Stimulated activated naive B cell treated with anti-CD40 and anti-IgM and Interleukin-4, amounts not matched to agents 10 μg/mL and 1 μg/mL and 100 μg/mL, for 72 hours (primary cell): Measurements from ENCODE around the gene DYNC1I1.
A peak's percentile ranks its signal among the peaks of the same experiment; 100 is the strongest.

Experiments
- ATAC-seq, 2 donors: fragments of 150-1000 bp; cut with Tn5 transposase; replicated peaks; 2 replicates each; pipeline ENCODE4 v1.10.0; 2021; ENCODE audit warnings: moderate library complexity in 1 of 2
- DNase-seq: peaks from one replicate; pipeline ENCODE4 v3.0.0; 2021
- H3K27ac Mint-ChIP-seq: one replicate; pipeline ENCODE4 v1.8.0; 2022; ENCODE audit warnings: mild to moderate bottlenecking, mixed read lengths
- H3K27me3 Mint-ChIP-seq, 2 donors: one replicate each; pipeline ENCODE4 v1.8.0; 2022; ENCODE audit warnings: mixed read lengths in 2 of 2
- H3K36me3 Mint-ChIP-seq, 2 donors: one replicate each; pipeline ENCODE4 v1.8.0; 2022; ENCODE audit warnings: mixed read lengths in 2 of 2, mild to moderate bottlenecking in 1 of 2
- H3K4me1 Mint-ChIP-seq, 2 donors: one replicate each; pipeline ENCODE4 v1.8.0; 2022; ENCODE audit warnings: mixed read lengths in 2 of 2, mild to moderate bottlenecking in 1 of 2
- H3K4me3 Mint-ChIP-seq, 2 donors: one replicate each; pipeline ENCODE4 v1.8.0; 2022; ENCODE audit warnings: mild to moderate bottlenecking in 2 of 2, mixed read lengths in 2 of 2, moderate library complexity in 1 of 2
- H3K9me3 Mint-ChIP-seq, 2 donors: one replicate each; pipeline ENCODE4 v1.8.0; 2022; ENCODE audit warnings: mixed read lengths in 2 of 2, mild to moderate bottlenecking in 1 of 2

DYNC1I1 gene

DNA sequence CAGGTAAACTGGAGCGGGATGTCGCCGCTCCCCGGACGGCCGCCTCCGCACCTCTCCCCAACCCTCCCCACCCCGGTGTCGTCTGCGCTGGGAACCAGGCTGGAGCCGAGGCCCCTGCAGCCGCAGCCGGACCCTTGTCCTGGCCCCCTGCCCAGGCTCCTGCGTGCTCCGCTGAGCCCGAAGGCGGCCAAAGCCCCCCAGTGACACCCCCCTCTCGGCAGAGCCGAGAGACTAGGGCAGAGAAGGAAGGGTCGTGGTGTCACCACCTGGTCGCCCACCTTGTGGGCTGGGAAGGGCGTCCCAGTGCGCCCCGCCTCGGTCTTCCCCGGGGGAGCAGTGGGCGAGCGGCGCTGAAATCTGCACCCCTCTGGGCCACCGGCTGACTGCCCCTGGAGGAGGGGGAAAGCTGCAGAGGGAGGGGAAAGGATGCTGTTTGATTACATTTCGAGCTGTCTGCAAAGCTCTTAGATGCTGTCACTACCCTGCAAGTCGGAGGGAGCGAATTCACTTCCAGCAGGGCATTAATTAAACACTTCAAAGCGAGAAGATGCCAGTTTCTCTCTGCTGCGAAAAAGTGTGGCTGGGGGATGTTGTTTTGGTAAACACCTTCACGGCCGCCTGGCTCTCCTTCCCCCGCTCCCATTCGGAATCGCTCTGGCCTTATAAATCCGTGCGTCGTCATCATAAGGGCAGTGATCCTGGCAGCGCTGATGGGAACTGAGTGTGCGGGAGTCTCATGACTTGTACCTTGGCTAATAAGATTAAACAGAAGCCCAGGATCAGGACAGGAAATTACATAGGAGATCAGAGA is 622 bp downstream of the DYNC1I1 start:
- DNase-seq (no peak), ATAC-seq (peak; percentile 15)
- H3K36me3 Mint-ChIP-seq, result no peaks in the 10 kb centered on the region
- H3K4me1 Mint-ChIP-seq, result peaks cover 2 to 17% of the 10 kb centered on the region in 2 donors
- no peaks in the 10 kb centered on the region for H3K9me3 Mint-ChIP-seq
- no peak overlapping the region for H3K27ac Mint-ChIP-seq
- peak overlapping the region; percentile 82 to 85 for H3K4me3 Mint-ChIP-seq
- H3K27me3 Mint-ChIP-seq, result peaks cover 21 to 28% of the 10 kb centered on the region in 2 donors

GRCh38 chr7:95776561-95777185 is 4.3 kb downstream of the DYNC1I1 start:
- Mint-ChIP-seq H3K4me1 (peaks cover 2 to 17% of the 10 kb centered on the region in 2 donors), H3K36me3 (no peaks in the 10 kb centered on the region), H3K4me3 (no peak overlapping the region), H3K9me3 (no peaks in the 10 kb centered on the region), H3K27ac (no peak overlapping the region), H3K27me3 (peaks cover 24% of the 10 kb centered on the region in 2 donors)
- DNase-seq (no peak), ATAC-seq (no peak)

DNA sequence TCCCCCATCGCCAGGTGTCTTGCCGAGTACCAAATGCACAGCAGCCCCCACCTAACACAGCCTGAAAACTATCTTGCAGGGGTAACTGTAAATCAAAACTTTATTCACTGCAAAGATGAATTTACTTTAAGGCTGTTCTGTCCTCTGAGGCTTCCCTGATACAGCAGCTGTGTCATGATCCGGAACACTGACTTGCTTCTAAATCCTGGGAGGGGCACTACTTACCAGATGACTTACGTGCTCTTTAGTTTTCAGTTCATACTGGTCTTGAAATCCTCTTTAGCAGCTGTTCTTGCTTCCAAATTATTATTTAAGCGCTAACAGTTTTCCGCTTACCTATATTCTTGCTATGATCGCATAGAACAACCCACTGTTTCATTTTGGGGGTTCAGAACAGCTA is 4.9 kb downstream of the DYNC1I1 start:
- DNase-seq, result no peak
- Mint-ChIP-seq H3K4me1 (peaks cover under 1 to 14% of the 10 kb centered on the region in 2 donors), H3K4me3 (no peak overlapping the region), H3K27me3 (peaks cover 18 to 20% of the 10 kb centered on the region in 2 donors), H3K9me3 (no peaks in the 10 kb centered on the region), H3K27ac (no peak overlapping the region), H3K36me3 (no peaks in the 10 kb centered on the region)
- ATAC-seq, result no peak

DNA sequence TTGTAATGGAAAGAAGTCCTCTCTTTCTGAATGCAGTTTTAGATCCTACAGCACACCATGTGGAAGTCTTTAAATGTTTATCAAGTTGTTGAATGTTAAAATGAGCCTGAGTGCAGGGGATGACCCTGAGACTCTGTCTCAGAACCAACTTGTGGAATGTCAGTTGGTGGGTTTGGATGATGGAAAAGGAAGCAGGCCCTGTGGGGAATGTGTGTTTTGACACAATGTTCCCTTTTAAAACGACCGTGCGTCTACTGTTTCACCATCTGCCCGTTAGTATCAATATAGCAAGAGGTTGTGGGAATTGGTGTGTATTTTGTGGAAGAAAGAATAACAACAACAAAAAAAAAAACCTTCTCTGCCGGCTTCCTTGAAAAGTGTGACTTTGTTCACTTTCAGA is 8.3 kb downstream of the DYNC1I1 start:
- peaks cover 6 to 15% of the 10 kb centered on the region in 2 donors for H3K27me3 Mint-ChIP-seq
- H3K4me3 Mint-ChIP-seq, result no peak overlapping the region
- no peak overlapping the region for H3K27ac Mint-ChIP-seq
- no peaks in the 10 kb centered on the region for H3K4me1 Mint-ChIP-seq
- no peaks in the 10 kb centered on the region for H3K9me3 Mint-ChIP-seq
- DNase-seq, result no peak
- H3K36me3 Mint-ChIP-seq, result no peaks in the 10 kb centered on the region
- ATAC-seq, result no peak

GRCh38 chr7:95781961-95782586 is 9.7 kb downstream of the DYNC1I1 start:
- no peak for ATAC-seq
- no peak overlapping the region for H3K4me3 Mint-ChIP-seq

GRCh38 chr7:95784796-95785195 is 12.4 kb downstream of the DYNC1I1 start:
- no peaks in the 10 kb centered on the region for H3K36me3 Mint-ChIP-seq
- no peak for ATAC-seq
- DNase-seq, result no peak
- H3K4me1 Mint-ChIP-seq, result no peaks in the 10 kb centered on the region
- H3K27ac Mint-ChIP-seq, result no peak overlapping the region
- H3K4me3 Mint-ChIP-seq, result no peak overlapping the region
- peaks cover 0 to 4% of the 10 kb centered on the region in 2 donors for H3K9me3 Mint-ChIP-seq
- peaks cover 24 to 37% of the 10 kb centered on the region in 2 donors for H3K27me3 Mint-ChIP-seq

More at GRCh38 chr7:95781961-95782586, 9.7 kb downstream of the DYNC1I1 start:
- no peak overlapping the region for H3K27ac Mint-ChIP-seq
- DNase-seq, result no peak
- H3K9me3 Mint-ChIP-seq, result no peaks in the 10 kb centered on the region
- H3K27me3 Mint-ChIP-seq, result peaks cover 14 to 23% of the 10 kb centered on the region in 2 donors
- no peaks in the 10 kb centered on the region for H3K36me3 Mint-ChIP-seq
- no peaks in the 10 kb centered on the region for H3K4me1 Mint-ChIP-seq

DNA sequence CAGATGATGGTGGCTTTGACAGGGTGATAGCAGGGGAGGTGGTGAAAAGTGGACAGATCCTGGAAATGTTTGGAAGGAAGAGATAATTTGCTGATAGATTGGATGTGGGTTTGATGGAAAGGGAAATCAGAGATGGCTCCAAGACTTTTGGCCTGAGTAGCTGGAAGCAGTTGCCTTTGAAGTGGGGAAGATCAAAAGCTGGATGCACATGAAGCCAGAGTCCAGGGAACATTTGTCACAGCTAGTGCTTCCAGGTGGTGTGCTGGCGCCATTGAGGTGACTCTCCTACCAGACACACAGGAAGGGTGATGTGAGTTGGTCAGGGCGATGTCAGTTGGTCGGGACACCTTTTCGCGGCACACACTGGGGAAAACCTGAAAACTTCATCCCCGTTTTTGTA is 15.9 kb downstream of the DYNC1I1 start:
- Mint-ChIP-seq H3K27ac (no peak overlapping the region), H3K36me3 (no peaks in the 10 kb centered on the region), H3K4me1 (no peaks in the 10 kb centered on the region), H3K27me3 (peaks cover 35 to 38% of the 10 kb centered on the region in 2 donors), H3K4me3 (no peak overlapping the region), H3K9me3 (peaks cover 0 to 4% of the 10 kb centered on the region in 2 donors)
- no peak for ATAC-seq
- DNase-seq, result no peak

DNA sequence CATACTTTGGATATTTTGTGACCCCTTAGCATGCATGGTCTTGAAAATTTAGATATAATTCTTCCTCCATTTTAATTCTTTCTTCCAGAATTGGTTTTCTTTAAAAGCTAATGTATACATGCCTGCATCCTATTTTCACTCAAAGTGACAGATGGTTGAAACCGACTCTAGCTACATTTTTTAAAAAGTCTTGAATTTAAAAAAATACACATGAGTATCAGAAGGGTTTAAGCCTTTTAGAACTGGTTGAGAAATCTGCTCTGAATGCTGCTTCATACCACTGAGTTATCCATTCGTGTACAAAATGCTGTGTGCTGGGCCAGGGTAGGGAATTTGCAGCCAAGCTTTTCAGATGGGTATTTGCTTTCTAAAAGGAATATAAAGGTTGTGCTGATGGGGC is 16.5 kb downstream of the DYNC1I1 start:
- H3K4me3 Mint-ChIP-seq, result no peak overlapping the region
- H3K9me3 Mint-ChIP-seq, result peaks cover 0 to 4% of the 10 kb centered on the region in 2 donors
- no peak for ATAC-seq
- no peak overlapping the region for H3K27ac Mint-ChIP-seq
- no peak for DNase-seq
- peaks cover 35 to 39% of the 10 kb centered on the region in 2 donors for H3K27me3 Mint-ChIP-seq
- no peaks in the 10 kb centered on the region for H3K36me3 Mint-ChIP-seq
- H3K4me1 Mint-ChIP-seq, result no peaks in the 10 kb centered on the region

- Mint-ChIP-seq H3K36me3 (no peaks in the 10 kb centered on the region), H3K27me3 (peaks cover 11 to 12% of the 10 kb centered on the region in 2 donors), H3K27ac (no peak overlapping the region), H3K4me1 (peaks cover 2 to 9% of the 10 kb centered on the region in 2 donors), H3K4me3 (no peak overlapping the region), H3K9me3 (no peaks in the 10 kb centered on the region)
- DNase-seq, result no peak
- no peak for ATAC-seq
Observed at GRCh38 chr7:95793658-95794057, 21.3 kb downstream of the DYNC1I1 start.

DNA sequence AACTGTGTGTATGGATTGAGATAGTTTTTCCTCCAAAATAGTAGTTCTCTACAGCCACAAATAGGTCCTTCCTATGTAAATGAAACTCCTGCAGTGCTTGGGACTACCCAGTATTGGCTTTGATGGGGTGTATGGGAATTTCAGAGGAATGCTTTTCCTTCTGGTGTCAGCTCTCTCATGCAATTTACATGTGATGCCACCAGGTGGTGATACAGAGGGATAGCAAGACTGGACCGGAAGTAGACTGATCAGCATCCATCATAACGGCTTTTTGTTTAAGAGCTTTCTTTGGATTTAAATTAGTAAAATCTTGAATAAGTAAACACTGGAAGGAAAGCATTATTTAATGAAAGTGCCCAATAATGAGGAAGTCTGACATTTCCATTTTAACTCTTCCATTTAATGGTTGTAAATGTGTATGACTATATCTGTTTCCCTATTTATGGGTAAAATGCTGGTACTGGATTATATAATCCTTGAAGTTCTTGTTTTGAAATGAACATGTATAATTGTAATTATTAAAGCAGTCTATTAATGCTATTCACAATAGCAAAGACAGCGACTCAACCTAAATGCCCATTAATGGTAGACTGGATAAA is 22.7 kb downstream of the DYNC1I1 start:
- no peak overlapping the region for H3K4me3 Mint-ChIP-seq
- H3K27me3 Mint-ChIP-seq, result peaks cover 11 to 14% of the 10 kb centered on the region in 2 donors
- no peak for ATAC-seq
- H3K9me3 Mint-ChIP-seq, result no peaks in the 10 kb centered on the region
- no peak overlapping the region for H3K27ac Mint-ChIP-seq
- no peak for DNase-seq
- H3K4me1 Mint-ChIP-seq, result peaks cover 2 to 9% of the 10 kb centered on the region in 2 donors
- no peaks in the 10 kb centered on the region for H3K36me3 Mint-ChIP-seq

GRCh38 chr7:95796617-95797016 is 24.3 kb downstream of the DYNC1I1 start:
- Mint-ChIP-seq H3K9me3 (no peaks in the 10 kb centered on the region), H3K4me3 (peak overlapping the region in 1 of 2 donors; percentile 37), H3K27me3 (peaks cover 11 to 14% of the 10 kb centered on the region in 2 donors), H3K36me3 (no peaks in the 10 kb centered on the region), H3K27ac (peak overlapping the region; percentile 65), H3K4me1 (peaks cover 2 to 9% of the 10 kb centered on the region in 2 donors)
- no peak for DNase-seq
- ATAC-seq, result peak; percentile 80 to 90

DNA sequence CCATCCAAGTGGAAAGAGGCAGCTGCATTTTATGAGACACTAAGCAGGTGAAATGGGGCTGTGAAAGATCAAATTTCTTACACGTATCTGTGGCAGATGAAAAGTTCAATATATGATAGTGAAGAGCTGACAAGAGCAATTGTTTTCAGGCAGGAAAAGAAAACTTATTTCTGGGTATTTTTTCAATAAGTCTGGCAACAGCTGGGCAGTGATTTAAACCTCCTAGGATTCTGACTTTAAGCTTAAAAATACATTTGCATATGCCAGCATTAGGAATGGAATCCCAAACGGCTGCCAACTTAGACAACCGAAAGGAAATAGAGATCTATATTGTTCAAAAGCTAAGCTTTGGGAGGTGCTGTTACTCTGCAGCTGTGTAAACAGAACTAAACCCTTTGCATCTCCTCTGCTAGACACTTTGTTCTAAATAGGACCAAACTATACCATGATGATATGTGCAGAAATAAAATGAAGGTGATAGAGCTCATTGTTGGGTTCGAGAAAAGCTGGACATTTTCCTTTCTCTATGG is 26.1 kb downstream of the DYNC1I1 start:
- H3K4me3 Mint-ChIP-seq, result no peak overlapping the region
- no peaks in the 10 kb centered on the region for H3K9me3 Mint-ChIP-seq
- ATAC-seq (no peak), DNase-seq (no peak)
- no peaks in the 10 kb centered on the region for H3K36me3 Mint-ChIP-seq
- peaks cover 15 to 16% of the 10 kb centered on the region in 2 donors for H3K27me3 Mint-ChIP-seq
- H3K27ac Mint-ChIP-seq, result no peak overlapping the region
- peaks cover 2 to 9% of the 10 kb centered on the region in 2 donors for H3K4me1 Mint-ChIP-seq

DNA sequence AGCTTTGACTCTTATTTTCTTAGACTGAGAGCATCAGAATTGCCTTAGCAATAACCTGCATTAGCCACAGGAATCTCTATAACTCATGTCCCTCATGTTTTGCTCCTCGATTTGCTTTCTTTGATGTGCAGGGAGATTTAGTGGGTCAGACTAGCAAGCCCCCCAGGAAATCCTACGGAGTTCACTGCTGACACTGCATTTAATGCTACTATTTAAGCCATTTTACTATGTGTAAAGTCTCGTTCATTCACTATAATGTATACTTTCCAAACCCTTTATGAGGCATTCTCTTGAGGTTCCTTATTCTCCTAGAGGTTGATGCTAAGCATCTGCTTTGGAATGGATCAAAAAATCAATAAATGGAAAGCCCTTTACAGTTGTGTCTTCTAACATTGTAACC is 28.4 kb downstream of the DYNC1I1 start:
- Mint-ChIP-seq H3K27ac (no peak overlapping the region), H3K4me3 (no peak overlapping the region), H3K9me3 (no peaks in the 10 kb centered on the region), H3K4me1 (peaks cover 2 to 9% of the 10 kb centered on the region in 2 donors), H3K27me3 (peaks cover 16 to 19% of the 10 kb centered on the region in 2 donors), H3K36me3 (no peaks in the 10 kb centered on the region)
- ATAC-seq (no peak), DNase-seq (no peak)

GRCh38 chr7:95802270-95802669 is 29.9 kb downstream of the DYNC1I1 start:
- no peaks in the 10 kb centered on the region for H3K9me3 Mint-ChIP-seq
- H3K27ac Mint-ChIP-seq, result no peak overlapping the region
- H3K4me3 Mint-ChIP-seq, result no peak overlapping the region
- H3K27me3 Mint-ChIP-seq, result peaks cover 16 to 20% of the 10 kb centered on the region in 2 donors
- no peak for ATAC-seq
- H3K36me3 Mint-ChIP-seq, result no peaks in the 10 kb centered on the region
- H3K4me1 Mint-ChIP-seq, result no peaks in the 10 kb centered on the region
- no peak for DNase-seq
